Prostate gland (tissue), 2 donors: ENCODE measurements around the gene POLR3E.

ENCODE experiments used
- POLR2A ChIP-seq: fragments of 450-650 bp; IDR thresholded peaks from one replicate; pipeline ENCODE4 v1.6.1; 2016; ENCODE audit warnings: antibody characterized with exemption, mild to moderate bottlenecking
- POLR2AphosphoS5 ChIP-seq: sonication (generic); formaldehyde crosslinking; IDR thresholded peaks from one replicate; pipeline ENCODE4 v1.6.1; 2017; ENCODE audit warnings: antibody characterized with exemption
- TF ChIP-seq, protein P1 (sequence below), 4 experiments: fragments of 200-600 bp in 2 of 4; fragments of 450-650 bp in 2 of 4; sonication (generic) in 2 of 4; IDR thresholded peaks; 1 replicate in 3 of 4; 2 replicates in 1 of 4; pipeline ENCODE4 v1.5.1; 2016 to 2019; ENCODE audit warnings: antibody characterized with exemption in 4 of 4, mild to moderate bottlenecking in 2 of 4, moderate library complexity in 2 of 4

DNA sequence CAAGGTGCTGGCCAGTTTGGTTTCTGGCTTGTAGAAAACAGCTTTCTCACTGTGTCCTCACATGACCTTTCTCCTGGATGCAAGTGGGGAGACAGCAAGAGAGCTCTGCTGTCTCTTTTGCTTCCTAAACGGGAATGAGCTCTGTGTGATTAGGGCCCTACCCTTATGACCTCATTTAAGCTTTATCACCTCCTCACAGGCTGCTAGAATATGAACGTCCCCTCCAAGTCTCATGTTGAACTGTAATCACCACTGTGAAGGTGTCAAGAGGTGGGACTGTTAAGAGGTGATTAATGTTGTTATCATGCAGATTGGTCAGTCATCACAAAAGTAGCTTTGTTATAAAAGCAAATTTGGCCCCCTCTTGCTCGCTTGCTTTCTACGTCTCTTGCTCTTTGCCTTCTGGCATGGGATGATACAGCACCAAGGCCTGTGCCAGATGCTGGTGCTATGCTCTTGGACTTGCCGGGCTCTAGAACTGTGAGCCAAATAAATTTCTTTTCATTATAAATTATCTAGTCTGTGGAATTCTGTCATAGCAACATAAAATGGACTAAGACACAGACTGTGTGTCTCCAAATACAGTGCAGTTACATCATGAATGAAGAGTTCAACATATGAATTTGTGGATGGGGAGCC, 14.8 kb upstream of the POLR3E start:
- TF ChIP-seq POLR2AphosphoS5: no peak
- TF ChIP-seq, protein P1, sequence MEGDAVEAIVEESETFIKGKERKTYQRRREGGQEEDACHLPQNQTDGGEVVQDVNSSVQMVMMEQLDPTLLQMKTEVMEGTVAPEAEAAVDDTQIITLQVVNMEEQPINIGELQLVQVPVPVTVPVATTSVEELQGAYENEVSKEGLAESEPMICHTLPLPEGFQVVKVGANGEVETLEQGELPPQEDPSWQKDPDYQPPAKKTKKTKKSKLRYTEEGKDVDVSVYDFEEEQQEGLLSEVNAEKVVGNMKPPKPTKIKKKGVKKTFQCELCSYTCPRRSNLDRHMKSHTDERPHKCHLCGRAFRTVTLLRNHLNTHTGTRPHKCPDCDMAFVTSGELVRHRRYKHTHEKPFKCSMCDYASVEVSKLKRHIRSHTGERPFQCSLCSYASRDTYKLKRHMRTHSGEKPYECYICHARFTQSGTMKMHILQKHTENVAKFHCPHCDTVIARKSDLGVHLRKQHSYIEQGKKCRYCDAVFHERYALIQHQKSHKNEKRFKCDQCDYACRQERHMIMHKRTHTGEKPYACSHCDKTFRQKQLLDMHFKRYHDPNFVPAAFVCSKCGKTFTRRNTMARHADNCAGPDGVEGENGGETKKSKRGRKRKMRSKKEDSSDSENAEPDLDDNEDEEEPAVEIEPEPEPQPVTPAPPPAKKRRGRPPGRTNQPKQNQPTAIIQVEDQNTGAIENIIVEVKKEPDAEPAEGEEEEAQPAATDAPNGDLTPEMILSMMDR (IDR thresholded peaks at IDR 0.05): no peak
- TF ChIP-seq POLR2A: no peak
